Neural cell (in vitro differentiated cells): ENCODE data around the gene SLC6A2. TPM values are rescaled to one million over a fixed set of nuclear protein-coding genes. Genes with fewer than 3 reads are reported as not detected.

Experiments used
- H2AFZ ChIP-seq: fragments of 200-600, 300-800 bp; sonication (generic), shearing (Covaris generic); 2 replicates; pipeline ENCODE4 v1.6.0; 2014; ENCODE audit warnings: low read depth, mild to moderate bottlenecking, antibody characterized with exemption, low read length, moderate library complexity
- H3F3A ChIP-seq: fragments of 200-600 bp; shearing (Covaris generic); 2 replicates; pipeline ENCODE4 v1.6.1; 2016; ENCODE audit warnings: mild to moderate bottlenecking, moderate library complexity, mixed read lengths, antibody characterized with exemption, low read length; ENCODE audit not compliant: insufficient read depth, poor library complexity, severe bottlenecking
- H3K27ac ChIP-seq: fragments of 200-600, 300-800 bp; sonication (generic), shearing (Covaris generic); 2 replicates; pipeline ENCODE4 v1.5.1; 2014; ENCODE audit warnings: mild to moderate bottlenecking, low read length, moderate library complexity
- H3K27me3 ChIP-seq: fragments of 300-800, 200-600 bp; sonication (generic), shearing (Covaris generic); 2 replicates; pipeline ENCODE4 v1.6.0; 2014; ENCODE audit warnings: mild to moderate bottlenecking, low read depth, low read length, moderate library complexity; ENCODE audit not compliant: insufficient read depth
- H3K36me3 ChIP-seq: fragments of 300-800, 200-600 bp; sonication (generic), shearing (Covaris generic); 2 replicates; pipeline ENCODE4 v1.5.1; 2014; ENCODE audit warnings: mild to moderate bottlenecking, antibody characterized with exemption, low read length, moderate library complexity; ENCODE audit not compliant: insufficient read depth
- H3K4me2 ChIP-seq: fragments of 300-800, 200-600 bp; sonication (generic), shearing (Covaris generic); 2 replicates; pipeline ENCODE4 v1.6.0; 2014; ENCODE audit warnings: mild to moderate bottlenecking, low read length
- H3K4me3 ChIP-seq: fragments of 300-800, 200-600 bp; sonication (generic), shearing (Covaris generic); 2 replicates; pipeline ENCODE4 v1.5.1; 2014; ENCODE audit warnings: mild to moderate bottlenecking, low read length, moderate library complexity
- H3K79me2 ChIP-seq: fragments of 200-600 bp; shearing (Covaris generic); replicated peaks from 2 replicates; pipeline ENCODE4 v1.6.0; 2014; ENCODE audit warnings: mild to moderate bottlenecking, low read length, moderate library complexity; ENCODE audit not compliant: insufficient read depth
- H3K9ac ChIP-seq: fragments of 300-800, 200-600 bp; sonication (generic), shearing (Covaris generic); 2 replicates; pipeline ENCODE4 v1.6.1; 2016; ENCODE audit warnings: mild to moderate bottlenecking, low read length, mixed read lengths
- H3K9me2 ChIP-seq: fragments of 200-600 bp; shearing (Covaris generic); 2 replicates; pipeline ENCODE4 v1.6.1; 2016; ENCODE audit warnings: mild to moderate bottlenecking, low read length, mixed read lengths; ENCODE audit not compliant: insufficient read depth
- H3K9me3 ChIP-seq: fragments of 200-600, 300-800 bp; sonication (generic), shearing (Covaris generic); 2 replicates; pipeline ENCODE4 v1.6.1; 2016; ENCODE audit warnings: mild to moderate bottlenecking, mixed run types, low read length, moderate library complexity, mixed read lengths
- H4K20me1 ChIP-seq: fragments of 200-600 bp; shearing (Covaris generic); 2 replicates; pipeline ENCODE4 v1.6.1; 2016; ENCODE audit warnings: mild to moderate bottlenecking, mixed run types; ENCODE audit not compliant: insufficient read depth
- CTCF ChIP-seq: fragments of 450-650 bp; IDR thresholded peaks from 2 replicates; pipeline ENCODE4 v1.5.1; 2014; ENCODE audit warnings: antibody characterized with exemption, mild to moderate bottlenecking, moderate library complexity; ENCODE audit not compliant: poor library complexity, severe bottlenecking
- EP300 ChIP-seq: fragments of 450-650 bp; conservative IDR thresholded peaks from 2 replicates; pipeline ENCODE4 v1.6.1; 2014; ENCODE audit warnings: antibody characterized with exemption, mild to moderate bottlenecking, moderate library complexity; ENCODE audit not compliant: poor library complexity, severe bottlenecking
- EZH2 ChIP-seq: fragments of 200-600, 300-800 bp; shearing (Covaris generic), sonication (generic); IDR thresholded peaks from 2 replicates; pipeline ENCODE4 v1.6.1; 2014; ENCODE audit warnings: antibody characterized with exemption, low read length, borderline replicate concordance, mild to moderate bottlenecking; ENCODE audit not compliant: insufficient read depth, poor library complexity, severe bottlenecking
- MXI1 ChIP-seq: fragments of 450-650 bp; conservative IDR thresholded peaks from 2 replicates; pipeline ENCODE4 v1.6.1; 2014; ENCODE audit warnings: antibody characterized with exemption, mild to moderate bottlenecking; ENCODE audit not compliant: poor library complexity, severe bottlenecking
- POLR2AphosphoS5 ChIP-seq: IDR thresholded peaks from 2 replicates; pipeline ENCODE4 v1.6.1; 2012
- RAD21 ChIP-seq: fragments of 450-650 bp; conservative IDR thresholded peaks from 2 replicates; pipeline ENCODE4 v1.6.1; 2014; ENCODE audit warnings: antibody characterized with exemption, mild to moderate bottlenecking, moderate library complexity
- REST ChIP-seq: IDR thresholded peaks from 2 replicates; pipeline ENCODE4 v1.6.1; 2012; ENCODE audit warnings: borderline replicate concordance
- SMC3 ChIP-seq: fragments of 450-650 bp; conservative IDR thresholded peaks from 2 replicates; pipeline ENCODE4 v1.6.1; 2014; ENCODE audit warnings: antibody characterized with exemption, mild to moderate bottlenecking, moderate library complexity; ENCODE audit not compliant: poor library complexity
- TAF1 ChIP-seq: IDR thresholded peaks from 2 replicates; pipeline ENCODE4 v1.6.1; 2012; ENCODE audit warnings: low read depth
- polyA plus RNA-seq: library from polyadenylated mRNA; depleted of rRNA; stranded (reverse); fragments of >200 nt; gene quantifications from 2 replicates; pipeline ENCODE4 v1.2.3, GENCODE V29; 2014

The SLC6A2 gene
- polyA plus RNA-seq, 1 donor from 2014 or later, result not detected

- H2AFZ ChIP-seq, result no peak overlapping the region
- H3K27ac ChIP-seq, result no peak overlapping the region
- H3K9me2 ChIP-seq, result no peaks in the 10 kb centered on the region
- no peak overlapping the region for H3K4me2 ChIP-seq
- no peaks in the 10 kb centered on the region for H3K79me2 ChIP-seq
- H3K4me3 ChIP-seq, result no peak overlapping the region
- TF ChIP-seq CTCF (no peak), SMC3 (no peak), REST (no peak), EZH2 (no peak), POLR2AphosphoS5 (no peak), MXI1 (no peak), TAF1 (no peak), EP300 (no peak), RAD21 (no peak)
- H3K27me3 ChIP-seq, result no peaks in the 10 kb centered on the region
- H3K36me3 ChIP-seq, result no peaks in the 10 kb centered on the region
- H3K9me3 ChIP-seq, result no peaks in the 10 kb centered on the region
- H3K9ac ChIP-seq, result no peak overlapping the region
- H4K20me1 ChIP-seq, result no peaks in the 10 kb centered on the region
- H3F3A ChIP-seq, result no peaks in the 10 kb centered on the region
Observed at GRCh38 chr16:55730115-55730514, 74.3 kb downstream of the SLC6A2 start.

GRCh38 chr16:55732496-55732895, 76.7 kb downstream of the SLC6A2 start:
- H3K79me2 ChIP-seq, result no peaks in the 10 kb centered on the region
- TF ChIP-seq EP300 (no peak), TAF1 (no peak), POLR2AphosphoS5 (no peak), CTCF (no peak), MXI1 (no peak), EZH2 (no peak), RAD21 (no peak), SMC3 (no peak), REST (no peak)
- no peaks in the 10 kb centered on the region for H4K20me1 ChIP-seq
- H3F3A ChIP-seq, result no peaks in the 10 kb centered on the region
- H3K27ac ChIP-seq, result no peak overlapping the region
- H3K4me3 ChIP-seq, result no peak overlapping the region
- H3K4me2 ChIP-seq, result no peak overlapping the region
- no peaks in the 10 kb centered on the region for H3K9me3 ChIP-seq
- H3K9me2 ChIP-seq, result no peaks in the 10 kb centered on the region
- H3K9ac ChIP-seq, result no peak overlapping the region
- H3K36me3 ChIP-seq, result no peaks in the 10 kb centered on the region
- no peaks in the 10 kb centered on the region for H3K27me3 ChIP-seq
- no peak overlapping the region for H2AFZ ChIP-seq
